Measurements from ENCODE around the gene TANK.

TANK gene

DNA sequence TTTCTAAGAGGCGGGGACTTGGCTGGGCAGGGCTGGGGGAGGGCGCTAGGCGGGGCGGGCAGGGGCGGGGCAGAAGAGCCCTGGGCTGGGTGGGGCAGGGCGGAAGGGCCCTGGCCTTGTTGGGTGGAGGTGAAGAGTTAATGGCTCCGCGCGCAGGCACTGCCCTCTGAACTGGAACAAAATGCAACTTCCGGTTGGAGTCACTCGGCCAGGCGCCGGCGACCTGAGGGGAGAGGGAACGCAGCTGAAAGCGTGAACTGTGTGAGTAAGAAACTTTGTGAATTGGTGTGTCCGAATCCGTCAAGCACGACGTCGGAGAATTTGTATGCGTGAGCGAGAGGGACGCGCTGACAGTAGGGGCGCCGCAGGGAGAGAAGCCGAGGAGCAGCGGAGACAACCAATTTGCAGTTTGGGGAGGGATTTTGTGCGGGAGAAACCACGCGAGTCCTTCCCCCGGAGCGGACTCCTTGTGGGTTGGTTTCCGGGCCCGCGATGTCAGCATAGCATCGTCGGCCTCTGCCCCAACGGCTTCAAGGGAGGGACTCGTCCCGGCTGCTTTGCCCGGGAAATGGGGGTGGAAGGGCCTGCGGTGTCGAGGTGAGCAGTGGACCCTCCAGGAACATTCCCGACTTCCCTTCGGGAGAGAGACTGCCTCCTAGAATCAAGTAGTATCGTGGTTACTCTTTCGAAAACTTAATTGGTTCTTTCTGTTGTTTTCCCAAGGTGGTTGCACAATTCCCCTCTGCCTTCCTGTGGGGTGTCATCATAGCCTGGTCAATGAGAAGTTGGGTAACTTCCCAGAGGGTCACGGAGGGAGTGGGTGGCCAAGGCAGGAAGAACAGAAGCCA, at the start of gene TANK:
Gene TANK, plus strand, starts transcription at position 203 of the 848 bp plus-strand sequence. CDS start 19,235 bp downstream, outside the sequence.
- peak; percentile 92 for TF ChIP-seq POLR2A (IDR thresholded peaks at IDR 0.05; ENCODE audit: low read depth, low read length)
- FAIRE-seq: peak; percentile 93
- peak; percentile 66 for DNase-seq (ENCODE audit: insufficient read length, low spot score)

DNA sequence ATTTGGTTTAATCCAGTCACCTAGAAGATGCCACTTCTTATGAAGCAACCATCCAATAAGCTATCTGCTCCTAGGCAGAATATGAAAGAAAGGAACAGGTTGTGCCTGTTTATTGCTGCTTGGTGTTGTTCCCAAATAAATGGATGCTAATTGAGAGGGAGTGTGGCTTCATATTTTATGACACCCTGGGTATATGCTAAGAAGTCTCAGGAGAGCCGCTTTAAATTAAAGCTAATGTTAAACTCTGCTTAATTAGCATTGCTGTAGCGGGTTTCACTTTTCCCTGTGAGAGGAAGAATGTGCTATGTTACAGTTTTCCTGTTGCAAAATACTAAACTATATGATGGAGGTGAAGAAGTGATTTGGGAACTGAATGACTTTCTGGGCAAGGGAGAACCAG, 48.7 kb upstream of the TANK start:
- no peak for FAIRE-seq
- no peak for TF ChIP-seq POLR2A (IDR thresholded peaks at IDR 0.05; ENCODE audit: low read depth, low read length)
- no peak for DNase-seq (ENCODE audit: insufficient read length, low spot score)

DNA sequence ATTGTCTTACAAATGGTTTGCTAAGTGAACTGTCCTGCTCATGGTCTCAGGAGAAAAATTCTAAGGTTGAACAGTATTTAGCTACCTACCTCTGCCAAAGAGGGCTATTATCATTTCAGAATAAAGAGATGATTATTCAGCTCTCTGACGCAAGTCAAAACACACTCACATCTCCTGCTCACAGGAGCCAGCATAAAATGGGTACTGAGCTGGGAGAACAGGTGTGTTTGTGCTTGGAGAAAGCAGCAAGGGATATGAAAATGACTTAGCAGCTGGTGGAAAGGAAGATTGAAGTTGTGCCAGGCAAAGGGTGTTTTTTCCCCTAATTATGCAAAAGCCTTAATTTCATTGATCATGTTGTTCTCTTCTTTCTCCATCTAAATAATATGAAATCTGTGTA, 47.3 kb upstream of the TANK start:
- DNase-seq (ENCODE audit: insufficient read length, low spot score) (no peak), FAIRE-seq (no peak)
- no peak for TF ChIP-seq POLR2A (IDR thresholded peaks at IDR 0.05; ENCODE audit: low read depth, low read length)

GRCh38 chr2:161113693-161114575, 46.3 kb upstream of the TANK start:
- DNase-seq (ENCODE audit: insufficient read length, low spot score): no peak
- FAIRE-seq: no peak
- TF ChIP-seq POLR2A (IDR thresholded peaks at IDR 0.05; ENCODE audit: low read depth, low read length): no peak

- no peak for DNase-seq (ENCODE audit: insufficient read length, low spot score)
- FAIRE-seq: peak; percentile 11
These were observed 45.0 kb upstream of the TANK start for GRCh38 chr2:161115205-161115604.

GRCh38 chr2:161115605-161116380, 44.4 kb upstream of the TANK start:
- no peak for FAIRE-seq
- DNase-seq (ENCODE audit: insufficient read length, low spot score): no peak
- no peak for TF ChIP-seq POLR2A (IDR thresholded peaks at IDR 0.05; ENCODE audit: low read depth, low read length)

More at GRCh38 chr2:161115205-161115604, 45.0 kb upstream of the TANK start:
- no peak for TF ChIP-seq POLR2A (IDR thresholded peaks at IDR 0.05; ENCODE audit: low read depth, low read length)

DNA sequence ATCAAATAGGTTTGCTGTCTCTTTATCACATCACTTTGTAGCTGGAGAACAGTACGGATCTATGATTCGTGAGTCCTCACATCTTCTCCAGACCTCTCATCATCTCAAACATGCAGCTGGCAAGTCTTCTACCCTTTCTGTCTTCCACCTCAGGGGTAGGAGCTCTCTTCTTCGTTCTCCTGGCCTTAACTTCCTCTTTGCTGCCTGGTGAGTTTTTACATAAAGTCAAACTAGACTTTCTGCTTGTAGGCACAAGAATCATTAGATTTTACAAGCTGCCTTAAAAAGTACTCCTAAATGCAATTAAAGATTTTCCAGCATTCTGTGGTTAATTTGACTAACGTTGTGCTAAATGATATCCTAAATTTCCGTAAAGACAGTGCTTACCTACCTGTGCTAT, 43.7 kb upstream of the TANK start:
- no peak for FAIRE-seq
- TF ChIP-seq POLR2A (IDR thresholded peaks at IDR 0.05; ENCODE audit: low read depth, low read length): no peak
- no peak for DNase-seq (ENCODE audit: insufficient read length, low spot score)

DNA sequence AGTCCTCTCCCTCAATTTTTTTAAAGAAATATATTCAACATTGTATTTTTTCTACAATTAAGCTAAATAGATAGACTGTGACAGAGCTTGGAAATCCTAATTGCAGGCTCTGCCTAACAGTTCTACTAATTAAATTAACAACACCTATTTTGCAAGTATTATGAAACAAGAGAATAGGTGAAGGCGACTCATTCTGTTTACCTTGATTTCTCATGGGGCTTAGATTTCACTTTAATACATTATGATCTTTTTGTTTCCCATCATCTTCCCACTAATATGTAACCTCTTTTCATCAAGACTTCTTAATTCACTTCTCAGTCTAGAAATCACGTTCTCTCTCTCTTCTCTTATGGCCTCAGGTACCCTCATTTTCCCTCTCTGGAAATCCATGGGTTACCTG, 42.7 kb upstream of the TANK start:
- FAIRE-seq: no peak
- DNase-seq (ENCODE audit: insufficient read length, low spot score): no peak
- TF ChIP-seq POLR2A (IDR thresholded peaks at IDR 0.05; ENCODE audit: low read depth, low read length): no peak

DNA sequence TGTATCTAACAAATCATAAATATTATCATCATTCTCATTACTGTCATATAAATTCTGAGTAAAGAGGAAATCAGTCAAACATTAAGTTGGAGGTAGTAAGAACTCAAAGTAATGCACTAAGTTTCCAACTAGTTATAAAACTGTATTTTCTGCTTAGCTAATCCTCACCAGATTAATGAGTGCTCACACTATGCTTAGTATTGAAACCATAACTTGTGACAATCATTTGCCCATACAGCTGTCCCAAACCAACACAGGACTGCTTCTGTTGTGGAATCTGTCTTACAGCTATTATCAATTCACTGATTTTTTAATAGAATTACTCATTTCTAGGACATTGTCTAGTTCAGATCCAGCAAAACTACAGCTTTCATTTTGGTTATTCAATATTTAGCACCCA, 41.5 kb upstream of the TANK start:
- TF ChIP-seq POLR2A (IDR thresholded peaks at IDR 0.05; ENCODE audit: low read depth, low read length): no peak
- FAIRE-seq (no peak), DNase-seq (ENCODE audit: insufficient read length, low spot score) (no peak)

GRCh38 chr2:161119483-161119882, 40.7 kb upstream of the TANK start:
- FAIRE-seq (no peak), DNase-seq (ENCODE audit: insufficient read length, low spot score) (no peak)
- TF ChIP-seq POLR2A (IDR thresholded peaks at IDR 0.05; ENCODE audit: low read depth, low read length): no peak

DNA sequence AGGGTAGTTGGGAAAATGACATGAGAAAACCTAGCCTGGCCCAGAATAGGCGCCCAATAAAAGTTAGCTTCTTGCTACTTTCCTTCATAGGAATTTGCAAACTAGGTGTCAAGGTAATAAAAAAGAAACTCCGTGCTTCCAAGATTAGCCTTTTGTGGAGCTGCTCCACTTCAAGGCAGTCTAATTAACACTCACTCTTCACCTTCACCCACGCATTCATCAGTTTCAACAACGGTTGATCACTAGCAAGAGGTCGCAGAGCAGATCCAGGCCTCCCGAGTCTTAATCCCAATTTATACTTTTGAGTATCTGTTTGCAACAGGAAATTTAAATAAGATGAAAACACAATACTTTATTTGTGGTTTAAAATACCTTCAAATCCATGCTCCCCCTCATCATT, 39.5 kb upstream of the TANK start:
- FAIRE-seq (no peak), DNase-seq (ENCODE audit: insufficient read length, low spot score) (no peak)
- no peak for TF ChIP-seq POLR2A (IDR thresholded peaks at IDR 0.05; ENCODE audit: low read depth, low read length)

- no peak for DNase-seq (ENCODE audit: insufficient read length, low spot score)
- TF ChIP-seq POLR2A (IDR thresholded peaks at IDR 0.05; ENCODE audit: low read depth, low read length): no peak
- no peak for FAIRE-seq
These were observed 38.6 kb upstream of the TANK start for GRCh38 chr2:161121622-161122021.

GRCh38 chr2:161122772-161123530, 37.3 kb upstream of the TANK start:
- FAIRE-seq: peak; percentile 98
- TF ChIP-seq POLR2A (IDR thresholded peaks at IDR 0.05; ENCODE audit: low read depth, low read length): no peak
- DNase-seq (ENCODE audit: insufficient read length, low spot score): peak; percentile 59

All from H54 (cell line).